GM12878 (cell line): Measurements from ENCODE around the gene TBX4.

ENCODE experiments used
- ASH2L ChIP-seq: fragments of 300-600, 200-600 bp; sonication (generic); IDR thresholded peaks from 2 replicates; pipeline ENCODE4 v1.6.1; 2017; ENCODE audit warnings: low read depth, mild to moderate bottlenecking, borderline replicate concordance
- CEBPB ChIP-seq, 2 experiments: fragments of 150-350 bp in 1 of 2; IDR thresholded peaks; 2 replicates each; pipeline ENCODE4 v1.6.1; 2012 to 2014; ENCODE audit warnings: low read depth in 2 of 2, low read length in 2 of 2, borderline replicate concordance in 1 of 2, inconsistent platforms in 1 of 2
- EED ChIP-seq: sonication (generic); IDR thresholded peaks from 2 replicates; pipeline ENCODE4 v1.6.1; 2016; ENCODE audit warnings: antibody characterized with exemption, low read depth

- no peak for TF ChIP-seq EED
- no peak for TF ChIP-seq ASH2L
- no peak for TF ChIP-seq CEBPB (IDR thresholded peaks at IDR 0.05; ENCODE audit: borderline replicate concordance in 1 of 2, low read depth in 2 of 2, low read length in 2 of 2)
These were observed 35.2 kb downstream of the TBX4 start for GRCh38 chr17:61487161-61487988.
